Epithelial cell of esophagus (primary cell): ENCODE results near the gene TNFAIP8L2.

Experiments
- DNase-seq: peaks from one replicate; pipeline ENCODE4 v3.0.0; 2010; ENCODE audit warnings: low read depth
- H3K4me3 ChIP-seq: 2 replicates; pipeline ENCODE4 v1.5.1; 2011; ENCODE audit warnings: mild to moderate bottlenecking, low read length, control low read depth
- TF ChIP-seq, protein P1 (sequence below): IDR thresholded peaks from 2 replicates; pipeline ENCODE4 v1.5.1; 2011; ENCODE audit warnings: low read depth, mild to moderate bottlenecking, low read length, control low read depth, inconsistent platforms; ENCODE audit not compliant: insufficient read depth; ENCODE audit errors: missing control alignments

TNFAIP8L2 gene

DNA sequence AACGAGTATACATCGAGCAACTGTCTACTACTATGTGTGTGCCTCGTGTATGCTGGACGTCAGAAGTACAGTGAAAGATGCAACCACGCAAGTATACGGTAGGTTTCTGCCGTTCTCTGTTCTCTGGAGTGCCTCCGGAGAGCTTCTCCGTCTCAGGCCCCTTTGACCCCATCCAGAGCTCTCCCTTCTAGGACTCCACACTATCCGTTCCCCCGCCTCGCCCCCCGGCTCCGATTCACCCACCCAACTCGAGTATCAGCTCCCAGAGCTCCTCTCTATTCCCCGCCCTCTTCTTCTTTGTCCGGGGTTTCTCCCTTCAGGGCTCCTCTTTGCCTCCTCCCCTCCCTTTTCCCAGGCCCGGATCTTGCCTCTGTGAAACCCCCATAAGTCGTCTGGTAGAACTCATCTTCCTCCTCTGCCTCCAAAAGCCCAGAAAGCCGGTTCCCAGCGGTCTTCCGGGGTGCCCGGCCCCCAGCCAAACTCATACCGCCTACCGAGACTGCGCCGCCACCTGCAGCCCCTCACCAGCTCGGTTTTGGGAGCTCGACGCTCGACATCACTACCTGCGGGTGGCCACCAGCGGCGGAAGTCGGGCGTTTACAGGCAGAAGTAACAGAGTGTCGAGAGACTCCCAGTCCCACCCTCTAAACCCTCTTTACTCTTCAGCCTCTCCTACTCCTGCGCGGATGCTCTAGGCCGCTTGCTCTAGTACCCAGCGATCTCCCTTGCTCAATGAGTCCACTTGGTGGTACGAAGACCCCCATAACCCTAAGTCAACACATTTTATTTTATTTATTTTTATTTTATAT, 33.4 kb downstream of the TNFAIP8L2 start, which contains the start of gene VPS72:
VPS72 (minus strand) TSS at position 561 of the 809 bp plus-strand sequence; CDS start at position 485, 76 bp downstream.
- TF ChIP-seq, protein P1, sequence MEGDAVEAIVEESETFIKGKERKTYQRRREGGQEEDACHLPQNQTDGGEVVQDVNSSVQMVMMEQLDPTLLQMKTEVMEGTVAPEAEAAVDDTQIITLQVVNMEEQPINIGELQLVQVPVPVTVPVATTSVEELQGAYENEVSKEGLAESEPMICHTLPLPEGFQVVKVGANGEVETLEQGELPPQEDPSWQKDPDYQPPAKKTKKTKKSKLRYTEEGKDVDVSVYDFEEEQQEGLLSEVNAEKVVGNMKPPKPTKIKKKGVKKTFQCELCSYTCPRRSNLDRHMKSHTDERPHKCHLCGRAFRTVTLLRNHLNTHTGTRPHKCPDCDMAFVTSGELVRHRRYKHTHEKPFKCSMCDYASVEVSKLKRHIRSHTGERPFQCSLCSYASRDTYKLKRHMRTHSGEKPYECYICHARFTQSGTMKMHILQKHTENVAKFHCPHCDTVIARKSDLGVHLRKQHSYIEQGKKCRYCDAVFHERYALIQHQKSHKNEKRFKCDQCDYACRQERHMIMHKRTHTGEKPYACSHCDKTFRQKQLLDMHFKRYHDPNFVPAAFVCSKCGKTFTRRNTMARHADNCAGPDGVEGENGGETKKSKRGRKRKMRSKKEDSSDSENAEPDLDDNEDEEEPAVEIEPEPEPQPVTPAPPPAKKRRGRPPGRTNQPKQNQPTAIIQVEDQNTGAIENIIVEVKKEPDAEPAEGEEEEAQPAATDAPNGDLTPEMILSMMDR, result peak; percentile 11
- peak within 1 kb of the TSS; percentile 96 for H3K4me3 ChIP-seq
- DNase-seq, result peak; percentile 90

DNA sequence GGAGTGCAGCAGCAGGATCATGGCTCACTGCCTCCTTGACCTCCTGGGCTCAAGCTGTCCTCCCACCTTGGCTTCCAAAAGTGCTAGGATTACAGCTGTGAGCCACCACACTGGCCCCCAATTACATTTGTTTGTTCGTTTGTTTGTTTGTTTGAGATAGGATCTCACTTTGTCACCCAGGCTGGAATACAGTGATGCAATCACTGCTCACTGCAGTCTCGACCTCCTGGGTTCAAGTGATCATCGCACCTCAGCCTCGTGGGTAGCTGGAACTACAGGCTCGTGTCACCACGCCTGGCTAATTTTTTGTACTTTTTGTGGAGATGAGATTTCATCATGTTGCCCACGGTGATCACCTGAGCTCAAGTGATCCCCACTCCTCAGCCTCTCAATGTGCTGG, 35.6 kb downstream of the TNFAIP8L2 start:
- no peak overlapping the region for H3K4me3 ChIP-seq
- no peak for DNase-seq
- TF ChIP-seq, protein P1, result no peak

DNA sequence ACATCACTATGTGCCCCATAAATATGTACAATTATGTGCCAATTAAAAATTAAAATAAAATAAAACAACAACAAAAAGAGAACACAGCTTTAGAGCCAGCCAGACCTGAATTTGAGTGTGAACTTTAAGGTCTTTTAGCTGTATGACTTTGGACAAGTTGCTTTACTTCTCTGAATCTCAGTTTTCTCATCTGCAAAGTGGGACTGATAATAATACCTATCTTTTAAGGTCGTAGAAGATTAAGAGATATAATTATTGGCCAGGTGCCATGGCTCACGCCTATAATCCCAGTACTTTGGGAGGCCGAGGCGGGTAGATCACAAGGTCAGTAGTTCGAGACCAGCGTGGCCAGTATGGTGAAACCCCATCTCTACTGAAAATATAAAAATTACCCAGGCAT, 36.9 kb downstream of the TNFAIP8L2 start:
- no peak overlapping the region for H3K4me3 ChIP-seq
- TF ChIP-seq, protein P1, result no peak
- no peak for DNase-seq

DNA sequence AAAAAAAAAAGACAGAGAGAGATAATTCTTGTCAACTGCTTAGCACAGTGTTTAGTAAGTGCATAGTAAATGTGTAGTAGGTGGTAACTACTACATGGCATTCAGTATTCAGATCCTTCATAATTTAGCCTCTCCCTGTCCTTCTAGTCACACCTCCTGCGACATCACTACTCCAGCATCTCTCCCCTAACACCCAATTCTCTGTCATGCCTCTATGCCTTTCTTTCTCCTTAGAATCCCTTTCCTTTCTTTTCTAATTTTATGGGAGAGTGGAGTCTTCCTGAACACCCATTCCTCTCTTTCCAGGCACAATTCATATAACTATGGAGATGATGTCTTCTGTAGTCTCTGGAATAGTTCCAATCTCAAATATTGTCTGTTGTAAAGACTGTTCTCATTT, 37.4 kb downstream of the TNFAIP8L2 start:
- TF ChIP-seq, protein P1, result no peak
- no peak overlapping the region for H3K4me3 ChIP-seq
- peak; percentile 36 for DNase-seq

DNA sequence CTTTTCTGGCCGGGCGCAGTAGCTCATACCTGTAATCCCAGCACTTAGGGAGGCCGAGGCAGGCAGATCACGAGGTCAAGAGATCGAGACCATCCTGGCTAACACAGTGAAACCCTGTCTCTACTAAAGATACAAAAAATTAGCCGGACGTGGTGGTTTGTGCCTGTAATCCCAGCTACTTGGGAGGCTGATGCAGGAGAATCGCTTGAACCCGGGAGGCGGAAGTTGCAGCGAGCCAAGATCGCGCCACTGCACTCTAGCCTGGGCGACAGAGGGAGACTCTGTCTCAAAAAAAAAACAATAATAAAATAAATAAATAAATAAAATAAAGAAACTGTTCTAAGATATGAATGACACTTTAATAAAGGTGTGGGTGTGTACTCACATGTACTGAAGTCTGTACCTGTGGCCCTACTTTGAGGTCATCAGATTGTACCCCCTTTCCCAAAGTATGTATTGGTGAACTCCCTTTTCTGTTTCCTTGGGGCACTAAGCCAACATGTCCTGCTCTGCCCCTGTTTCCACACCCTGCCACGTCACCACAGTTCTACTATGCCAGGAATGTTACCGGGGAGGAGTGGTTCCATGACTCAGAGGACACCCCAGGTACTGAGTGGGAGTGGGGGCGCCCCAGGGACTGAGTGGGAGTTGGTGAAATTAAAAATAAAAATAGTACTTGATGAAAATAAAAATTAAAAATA, 38.6 kb downstream of the TNFAIP8L2 start:
- peak overlapping the region; percentile 49 for H3K4me3 ChIP-seq
- DNase-seq, result peak; percentile 99

DNA sequence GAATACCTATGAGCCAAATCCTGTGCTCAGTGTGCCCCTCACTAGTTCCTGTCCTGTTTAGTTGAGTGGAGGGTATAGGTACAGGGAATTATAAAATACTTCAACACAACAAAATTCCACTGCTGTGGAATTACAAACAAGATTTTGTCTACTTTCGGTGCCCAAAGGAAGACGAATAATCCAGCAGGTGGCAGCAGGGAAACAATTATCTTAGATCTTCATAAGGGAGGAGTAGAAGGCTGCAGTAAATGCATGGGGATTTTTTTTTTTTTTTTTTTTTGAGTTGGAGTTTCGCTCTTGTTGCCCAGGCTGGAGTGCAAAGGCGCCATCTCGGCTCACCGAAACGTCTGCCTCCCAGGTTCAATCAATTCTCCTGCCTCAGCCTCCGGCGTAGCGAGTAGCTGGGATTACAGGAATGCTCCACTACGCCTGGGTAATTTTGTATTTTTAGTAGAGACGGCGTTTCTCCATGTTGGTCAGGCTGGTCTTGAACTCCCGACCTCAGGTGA, 39.9 kb downstream of the TNFAIP8L2 start:
- peak; percentile 88 for DNase-seq
- H3K4me3 ChIP-seq, result peak overlapping the region; percentile 1

DNA sequence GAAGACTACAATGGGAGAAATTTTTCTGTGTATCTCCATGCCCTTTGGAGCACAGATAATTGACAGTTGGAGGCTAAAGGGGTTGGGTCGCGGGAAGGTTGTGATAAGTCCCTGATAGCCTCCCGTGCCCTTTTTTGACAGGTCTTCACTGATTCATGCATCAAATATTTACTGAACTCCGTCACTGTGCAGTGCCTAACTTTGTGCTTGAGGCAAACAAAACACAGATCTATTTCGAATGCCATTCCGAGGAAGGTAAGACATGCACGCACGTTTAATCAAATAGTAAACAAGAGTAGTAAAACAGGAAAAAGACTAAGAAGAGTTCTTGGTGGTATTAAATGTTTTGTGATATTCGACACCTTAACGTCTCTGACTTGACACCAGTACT, 41.4 kb downstream of the TNFAIP8L2 start:
- peak; percentile 57 for DNase-seq
- TF ChIP-seq, protein P1, result no peak
- H3K4me3 ChIP-seq, result peak overlapping the region; percentile 100

More for the DNA sequence above, 39.9 kb downstream of the TNFAIP8L2 start:
- TF ChIP-seq, protein P1, result peak; percentile 62
